HEK293 (cell line): ENCODE data around the gene SPAAR.

Experiments
- CTCF ChIA-PET: fragments of 350-600 bp; formaldehyde crosslinking; extraction: SDS; loops from one replicate; lab custom pipeline; 2021; ENCODE audit warnings: antibody characterized with exemption; lab: Yijun Ruan, JAX
- POLR2A ChIA-PET: fragments of 300-600 bp; formaldehyde crosslinking; extraction: SDS; loops from one replicate; lab custom pipeline; 2020; ENCODE audit warnings: antibody characterized with exemption, inconsistent platforms; lab: Yijun Ruan, JAX
- H3K27ac ChIP-seq: fragments of 200-500 bp; sonication (Bioruptor generic); 2 replicates; pipeline ENCODE4 v1.5.1; 2014; ENCODE audit warnings: low read depth, low read length, control low read depth, inconsistent platforms; ENCODE audit errors: extremely low read depth
- H3K36me3 ChIP-seq, 2 experiments: fragments of 200-500 bp in 1 of 2; sonication (Bioruptor generic) in 1 of 2; 1 replicate in 1 of 2; 2 replicates in 1 of 2; pipeline ENCODE4 v1.5.1; 2014 to 2017; ENCODE audit warnings: inconsistent platforms in 2 of 2, low read length in 2 of 2; ENCODE audit not compliant: control insufficient read depth in 2 of 2, insufficient read depth in 1 of 2
- H3K4me1 ChIP-seq: fragments of 200-500 bp; sonication (Bioruptor generic); 2 replicates; pipeline ENCODE4 v1.5.1; 2014; ENCODE audit warnings: mild to moderate bottlenecking, low read length, inconsistent platforms; ENCODE audit not compliant: control insufficient read depth, insufficient read depth
- H3K4me3 ChIP-seq: 2 replicates; pipeline ENCODE4 v1.5.1; 2011; ENCODE audit warnings: low read depth, mild to moderate bottlenecking, control low read depth, low read length, moderate library complexity
- H3K9me3 ChIP-seq: fragments of 200-500 bp; sonication (Bioruptor generic); 2 replicates; pipeline ENCODE4 v1.5.1; 2014; ENCODE audit warnings: low read depth, low read length, inconsistent platforms; ENCODE audit not compliant: control insufficient read depth, insufficient read depth
- ELK4 ChIP-seq: IDR thresholded peaks from 2 replicates; pipeline ENCODE4 v1.6.1; 2011; ENCODE audit warnings: mild to moderate bottlenecking, low read depth, low read length, borderline replicate concordance
- GLIS2 ChIP-seq: fragments of 450-650 bp; formaldehyde crosslinking; IDR thresholded peaks from 2 replicates; pipeline ENCODE4 v1.5.1; 2016; ENCODE audit warnings: missing biosample characterization, missing genetic modification characterization
- KLF10 ChIP-seq: fragments of 450-650 bp; IDR thresholded peaks from 2 replicates; pipeline ENCODE4 v1.5.1; 2018; ENCODE audit warnings: missing biosample characterization, mild to moderate bottlenecking, missing genetic modification characterization
- MEIS1 ChIP-seq: sonication (generic); formaldehyde crosslinking; IDR thresholded peaks from 2 replicates; pipeline ENCODE4 v1.8.1; 2022; ENCODE audit warnings: missing genetic modification reagents, mild to moderate bottlenecking, borderline replicate concordance
- MZF1 ChIP-seq: fragments of 450-650 bp; formaldehyde crosslinking; IDR thresholded peaks from 2 replicates; pipeline ENCODE4 v1.5.1; 2017; ENCODE audit warnings: missing biosample characterization, missing genetic modification characterization, borderline replicate concordance
- OSR2 ChIP-seq: fragments of 450-650 bp; formaldehyde crosslinking; IDR thresholded peaks from 2 replicates; pipeline ENCODE4 v1.5.1; 2016; ENCODE audit warnings: missing biosample characterization, missing genetic modification characterization
- SETDB1 ChIP-seq: IDR thresholded peaks from one replicate; pipeline ENCODE4 v1.6.1; 2017; ENCODE audit warnings: mild to moderate bottlenecking, low read length, moderate library complexity, mixed read lengths; ENCODE audit not compliant: insufficient read length
- SP3 ChIP-seq: fragments of 450-650 bp; formaldehyde crosslinking; IDR thresholded peaks from 2 replicates; pipeline ENCODE4 v1.5.1; 2016; ENCODE audit warnings: missing biosample characterization, missing genetic modification characterization
- WT1 ChIP-seq: fragments of 450-650 bp; formaldehyde crosslinking; IDR thresholded peaks from 2 replicates; pipeline ENCODE4 v1.5.1; 2016; ENCODE audit warnings: missing biosample characterization, missing genetic modification characterization
- ZNF19 ChIP-seq: fragments of 450-650 bp; formaldehyde crosslinking; IDR thresholded peaks from 2 replicates; pipeline ENCODE4; 2016; ENCODE audit warnings: missing biosample characterization, missing genetic modification characterization, low read depth
- ZNF223 ChIP-seq: fragments of 450-650 bp; formaldehyde crosslinking; IDR thresholded peaks from 2 replicates; pipeline ENCODE4 v1.5.1; 2016; ENCODE audit warnings: missing biosample characterization, missing genetic modification characterization
- ZNF266 ChIP-seq: fragments of 450-650 bp; formaldehyde crosslinking; IDR thresholded peaks from 2 replicates; pipeline ENCODE4 v1.5.1; 2016; ENCODE audit warnings: missing biosample characterization, missing genetic modification characterization, low read depth
- ZNF280D ChIP-seq: fragments of 450-650 bp; formaldehyde crosslinking; IDR thresholded peaks from 2 replicates; pipeline ENCODE4 v1.5.1; 2016; ENCODE audit warnings: missing biosample characterization, missing genetic modification characterization
- ZNF311 ChIP-seq: fragments of 450-650 bp; formaldehyde crosslinking; IDR thresholded peaks from 2 replicates; pipeline ENCODE4 v1.5.1; 2017; ENCODE audit warnings: missing biosample characterization, missing genetic modification characterization, borderline replicate concordance
- ZNF366 ChIP-seq: fragments of 450-650 bp; formaldehyde crosslinking; conservative IDR thresholded peaks from 2 replicates; pipeline ENCODE4 v1.5.1; 2016; ENCODE audit warnings: missing biosample characterization, missing genetic modification characterization
- ZNF394 ChIP-seq: fragments of 450-650 bp; formaldehyde crosslinking; IDR thresholded peaks from 2 replicates; pipeline ENCODE4 v1.5.1; 2016; ENCODE audit warnings: missing biosample characterization, missing genetic modification characterization, mild to moderate bottlenecking, moderate library complexity, borderline replicate concordance
- ZNF433 ChIP-seq: fragments of 450-650 bp; formaldehyde crosslinking; IDR thresholded peaks from 2 replicates; pipeline ENCODE4 v1.5.1; 2016; ENCODE audit warnings: missing biosample characterization, missing genetic modification characterization, low read depth
- ZNF513 ChIP-seq: fragments of 450-650 bp; IDR thresholded peaks from 2 replicates; pipeline ENCODE4 v1.5.1; 2018; ENCODE audit warnings: missing biosample characterization, missing genetic modification characterization
- ZNF544 ChIP-seq: fragments of 450-650 bp; formaldehyde crosslinking; IDR thresholded peaks from 2 replicates; pipeline ENCODE4 v1.5.0; 2017; ENCODE audit warnings: missing biosample characterization, missing genetic modification characterization
- ZNF585B ChIP-seq: fragments of 450-650 bp; formaldehyde crosslinking; IDR thresholded peaks from 2 replicates; pipeline ENCODE4 v1.5.1; 2016; ENCODE audit warnings: missing biosample characterization, missing genetic modification characterization
- ZNF621 ChIP-seq: fragments of 450-650 bp; formaldehyde crosslinking; IDR thresholded peaks from 2 replicates; pipeline ENCODE4 v1.5.1; 2017; ENCODE audit warnings: missing biosample characterization, missing genetic modification characterization
- ZNF785 ChIP-seq: fragments of 450-650 bp; formaldehyde crosslinking; IDR thresholded peaks from 2 replicates; pipeline ENCODE4 v1.5.1; 2016; ENCODE audit warnings: missing biosample characterization, missing genetic modification characterization
- ZNF792 ChIP-seq: fragments of 450-650 bp; formaldehyde crosslinking; IDR thresholded peaks from 2 replicates; pipeline ENCODE4 v1.5.1; 2016; ENCODE audit warnings: missing biosample characterization, missing genetic modification characterization
- ZSCAN18 ChIP-seq: fragments of 450-650 bp; formaldehyde crosslinking; IDR thresholded peaks from 2 replicates; pipeline ENCODE4 v1.5.1; 2016; ENCODE audit warnings: missing biosample characterization, missing genetic modification characterization

Gene SPAAR

GRCh38 chr9:35928591-35929452 is 19.5 kb downstream of the SPAAR start:
- TF ChIP-seq OSR2 (tag by site-specific recombination) (no peak), ZNF621 (no peak), ZNF266 (tag by site-specific recombination) (no peak), ZNF792 (tag by site-specific recombination) (no peak), MZF1 (tag by site-specific recombination) (no peak), ZNF544 (tag by site-specific recombination) (no peak), ZNF513 (tag by site-specific recombination) (no peak), WT1 (tag by site-specific recombination) (no peak), ZNF223 (no peak), ZNF433 (tag by site-specific recombination) (no peak), ELK4 (no peak), MEIS1 (CRISPR knock-in tag) (no peak), ZNF311 (no peak), ZNF19 (no peak)
- no peaks in the 10 kb centered on the region for H3K36me3 ChIP-seq
- no peak overlapping the region for H3K4me3 ChIP-seq
- no peaks in the 10 kb centered on the region for H3K4me1 ChIP-seq
- H3K27ac ChIP-seq, result no peak overlapping the region
- ChIA-PET POLR2A (no interaction called here), CTCF (interaction anchor here (0.6 to 1.9 kb wide), 2 partner anchors 16 to 480 kb away, joined by 3 to 11 read pairs; no protein-coding TSS in a partner anchor)
- no peaks in the 10 kb centered on the region for H3K9me3 ChIP-seq

- Histone ChIP-seq H3K36me3 (no peaks in the 10 kb centered on the region), H3K4me1 (no peaks in the 10 kb centered on the region), H3K9me3 (no peaks in the 10 kb centered on the region), H3K4me3 (no peak overlapping the region), H3K27ac (no peak overlapping the region)
- TF ChIP-seq ZNF585B (tag by site-specific recombination), result no peak
- no peak for TF ChIP-seq ZNF280D (tag by site-specific recombination)
- no peak for TF ChIP-seq SP3 (tag by site-specific recombination)
- TF ChIP-seq GLIS2 (tag by site-specific recombination), result no peak
- no peak for TF ChIP-seq SETDB1
- TF ChIP-seq ZNF394 (tag by site-specific recombination), result no peak
- no peak for TF ChIP-seq ZSCAN18
- TF ChIP-seq ZNF785 (tag by site-specific recombination), result no peak
- TF ChIP-seq KLF10 (tag by site-specific recombination), result no peak
- no peak for TF ChIP-seq ZNF366 (tag by site-specific recombination)
- ChIA-PET CTCF (interaction anchor here (0.7 kb wide), 1 partner anchor 25 kb away, joined by 3 read pairs; no protein-coding TSS in a partner anchor), POLR2A (no interaction called here)
Measured at GRCh38 chr9:35929453-35929718, 20.1 kb downstream of the SPAAR start.
